ENCODE results near the gene HDHD5. TPM values are rescaled to one million over a fixed set of nuclear protein-coding genes. Genes with fewer than 3 reads are reported as not detected.

The HDHD5 gene
- total RNA-seq, 6 experiments from 2014 or later = 15.3 to 23.5 (median 16.8) TPM

GRCh38 chr22:17131686-17132085 lies 27.4 kb downstream of the HDHD5 start:
- H3K27me3 Mint-ChIP-seq (ENCODE audit: insufficient read depth) = peaks cover 1% of the 10 kb centered on the region; the same call in 1 of the 2 replicates
- no peak for DNase-seq
- no peaks in the 10 kb centered on the region for H3K9me3 Mint-ChIP-seq
- no peaks in the 10 kb centered on the region for H3K36me3 Mint-ChIP-seq (ENCODE audit: low read depth)
- no peak overlapping the region for H3K4me3 Mint-ChIP-seq
- H3K4me1 Mint-ChIP-seq (ENCODE audit: low read depth) = no peaks in the 10 kb centered on the region; the same call in 1 of the 2 replicates
- no peak overlapping the region for H3K27ac Mint-ChIP-seq
- TF ChIP-seq CTCF (IDR thresholded peaks at IDR 0.05) = no peak

GRCh38 chr22:17130199-17130598 lies 28.9 kb downstream of the HDHD5 start:
- no peak for DNase-seq
- no peak overlapping the region for H3K4me3 Mint-ChIP-seq
- no peak overlapping the region for H3K27ac Mint-ChIP-seq
- no peaks in the 10 kb centered on the region for H3K9me3 Mint-ChIP-seq
- H3K27me3 Mint-ChIP-seq (ENCODE audit: insufficient read depth) = peaks cover 1% of the 10 kb centered on the region; the same call in 1 of the 2 replicates
- H3K4me1 Mint-ChIP-seq (ENCODE audit: low read depth) = no peaks in the 10 kb centered on the region; the same call in 1 of the 2 replicates
- no peaks in the 10 kb centered on the region for H3K36me3 Mint-ChIP-seq (ENCODE audit: low read depth)
- TF ChIP-seq CTCF (IDR thresholded peaks at IDR 0.05) = no peak

- TF ChIP-seq CTCF (IDR thresholded peaks at IDR 0.05) = no peak
- H3K27me3 Mint-ChIP-seq (ENCODE audit: insufficient read depth) = peaks cover 15% of the 10 kb centered on the region
- H3K4me3 Mint-ChIP-seq = peak within 1 kb of the TSS; percentile 41; the same call in 1 of the 2 replicates
- DNase-seq = no peak
- H3K36me3 Mint-ChIP-seq (ENCODE audit: low read depth) = no peaks in the 10 kb centered on the region
- no peaks in the 10 kb centered on the region for H3K4me1 Mint-ChIP-seq (ENCODE audit: low read depth)
- H3K9me3 Mint-ChIP-seq = no peaks in the 10 kb centered on the region
- H3K27ac Mint-ChIP-seq = no peak within 1 kb of the TSS
These were observed 37.6 kb downstream of the HDHD5 start, which contains the start of gene TMEM121B for GRCh38 chr22:17121233-17122195. Gene TMEM121B, minus strand, starts transcription at chr22:17121360. Its CDS starts 233 bp downstream, at chr22:17121127.

- DNase-seq = no peak
These were observed 38.3 kb downstream of the HDHD5 start for GRCh38 chr22:17120711-17121232.

GRCh38 chr22:17120281-17120680 lies 38.8 kb downstream of the HDHD5 start:
- no peaks in the 10 kb centered on the region for H3K36me3 Mint-ChIP-seq (ENCODE audit: low read depth)
- no peak for DNase-seq
- no peaks in the 10 kb centered on the region for H3K4me1 Mint-ChIP-seq (ENCODE audit: low read depth)
- no peak for TF ChIP-seq CTCF (IDR thresholded peaks at IDR 0.05)
- no peaks in the 10 kb centered on the region for H3K9me3 Mint-ChIP-seq
- H3K4me3 Mint-ChIP-seq = no peak overlapping the region
- no peak overlapping the region for H3K27ac Mint-ChIP-seq
- peaks cover 21% of the 10 kb centered on the region for H3K27me3 Mint-ChIP-seq (ENCODE audit: insufficient read depth)

More at GRCh38 chr22:17120711-17121232, 38.3 kb downstream of the HDHD5 start:
- Mint-ChIP-seq H3K27ac (no peak overlapping the region), H3K4me1 (ENCODE audit: low read depth) (no peaks in the 10 kb centered on the region), H3K36me3 (ENCODE audit: low read depth) (no peaks in the 10 kb centered on the region), H3K27me3 (ENCODE audit: insufficient read depth) (peaks cover 20% of the 10 kb centered on the region), H3K9me3 (no peaks in the 10 kb centered on the region), H3K4me3 (no peak overlapping the region)
- no peak for TF ChIP-seq CTCF (IDR thresholded peaks at IDR 0.05)

All from HFFc6 (cell line).